ENCODE data around the gene CCNF. TPM values are rescaled to one million over a fixed set of nuclear protein-coding genes. Genes with fewer than 3 reads are reported as not detected.

Gene CCNF
- total and polyA plus RNA-seq, 4 donors: 2.0 to 7.5 (median 2.8) TPM

GRCh38 chr16:2450975-2451381 is 21.7 kb downstream of the CCNF start:
- H3K4me1 ChIP-seq (ENCODE audit: control insufficient read depth in 5 of 5, insufficient read depth in 5 of 5, low read length in 5 of 5): no peaks in the 10 kb centered on the region

GRCh38 chr16:2451851-2452320 is 22.6 kb downstream of the CCNF start:
- Histone ChIP-seq H3K36me3 (ENCODE audit: control insufficient read depth in 4 of 4, insufficient read depth in 4 of 4, low read length in 4 of 4) (peaks cover 0 to 52% (median 20%) of the 10 kb centered on the region in 4 donors), H3K4me1 (ENCODE audit: control insufficient read depth in 5 of 5, insufficient read depth in 5 of 5, low read length in 5 of 5) (no peaks in the 10 kb centered on the region), H3K9ac (ENCODE audit: insufficient read depth in 1 of 2, low read length in 2 of 2) (no peak overlapping the region), H3K9me3 (ENCODE audit: control insufficient read depth in 4 of 4, insufficient read depth in 3 of 4, low read length in 3 of 4) (peaks cover 0 to 2% (median 0%) of the 10 kb centered on the region in 4 donors), H3K27me3 (ENCODE audit: control insufficient read depth in 3 of 3, insufficient read depth in 3 of 3, low read length in 2 of 3) (no peaks in the 10 kb centered on the region), H3K27ac (ENCODE audit: low read depth in 1 of 2, low read length in 1 of 2) (no peak overlapping the region), H3K4me3 (no peak overlapping the region)
- DNase-seq (no peak), ATAC-seq (ENCODE audit: insufficient read depth, low FRiP score) (no peak)
- TF ChIP-seq, protein P1, sequence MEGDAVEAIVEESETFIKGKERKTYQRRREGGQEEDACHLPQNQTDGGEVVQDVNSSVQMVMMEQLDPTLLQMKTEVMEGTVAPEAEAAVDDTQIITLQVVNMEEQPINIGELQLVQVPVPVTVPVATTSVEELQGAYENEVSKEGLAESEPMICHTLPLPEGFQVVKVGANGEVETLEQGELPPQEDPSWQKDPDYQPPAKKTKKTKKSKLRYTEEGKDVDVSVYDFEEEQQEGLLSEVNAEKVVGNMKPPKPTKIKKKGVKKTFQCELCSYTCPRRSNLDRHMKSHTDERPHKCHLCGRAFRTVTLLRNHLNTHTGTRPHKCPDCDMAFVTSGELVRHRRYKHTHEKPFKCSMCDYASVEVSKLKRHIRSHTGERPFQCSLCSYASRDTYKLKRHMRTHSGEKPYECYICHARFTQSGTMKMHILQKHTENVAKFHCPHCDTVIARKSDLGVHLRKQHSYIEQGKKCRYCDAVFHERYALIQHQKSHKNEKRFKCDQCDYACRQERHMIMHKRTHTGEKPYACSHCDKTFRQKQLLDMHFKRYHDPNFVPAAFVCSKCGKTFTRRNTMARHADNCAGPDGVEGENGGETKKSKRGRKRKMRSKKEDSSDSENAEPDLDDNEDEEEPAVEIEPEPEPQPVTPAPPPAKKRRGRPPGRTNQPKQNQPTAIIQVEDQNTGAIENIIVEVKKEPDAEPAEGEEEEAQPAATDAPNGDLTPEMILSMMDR (IDR thresholded peaks at IDR 0.05; ENCODE audit: control extremely low read depth, extremely low read depth): no peak
- WGBS, 2 donors: 97 to 98% methylated on average over 18 of the region's 18 CpGs

More at GRCh38 chr16:2450975-2451381, 21.7 kb downstream of the CCNF start:
- H3K4me3 ChIP-seq: no peak overlapping the region
- WGBS, 2 donors: 95 to 96% methylated on average over 19 of the region's 19 CpGs
- H3K9ac ChIP-seq (ENCODE audit: insufficient read depth in 1 of 2, low read length in 2 of 2): no peak overlapping the region
- TF ChIP-seq, protein P1 (IDR thresholded peaks at IDR 0.05; ENCODE audit: control extremely low read depth, extremely low read depth): no peak
- no peak overlapping the region for H3K27ac ChIP-seq (ENCODE audit: low read depth in 1 of 2, low read length in 1 of 2)
- no peaks in the 10 kb centered on the region for H3K27me3 ChIP-seq (ENCODE audit: control insufficient read depth in 3 of 3, insufficient read depth in 3 of 3, low read length in 2 of 3)
- ATAC-seq (ENCODE audit: insufficient read depth, low FRiP score): no peak
- H3K9me3 ChIP-seq (ENCODE audit: control insufficient read depth in 4 of 4, insufficient read depth in 3 of 4, low read length in 3 of 4): peaks cover 0 to 2% (median 0%) of the 10 kb centered on the region in 4 donors
- no peak for DNase-seq
- peaks cover 0 to 53% (median 27%) of the 10 kb centered on the region in 4 donors for H3K36me3 ChIP-seq (ENCODE audit: control insufficient read depth in 4 of 4, insufficient read depth in 4 of 4, low read length in 4 of 4)

- DNase-seq: no peak
- no peak overlapping the region for H3K27ac ChIP-seq (ENCODE audit: low read depth in 1 of 2, low read length in 1 of 2)
- TF ChIP-seq, protein P1 (IDR thresholded peaks at IDR 0.05; ENCODE audit: control extremely low read depth, extremely low read depth): no peak
- no peak overlapping the region for H3K9ac ChIP-seq (ENCODE audit: insufficient read depth in 1 of 2, low read length in 2 of 2)
- peaks cover 0 to 57% (median 19%) of the 10 kb centered on the region in 4 donors for H3K36me3 ChIP-seq (ENCODE audit: control insufficient read depth in 4 of 4, insufficient read depth in 4 of 4, low read length in 4 of 4)
- no peak overlapping the region for H3K4me3 ChIP-seq
- H3K27me3 ChIP-seq (ENCODE audit: control insufficient read depth in 3 of 3, insufficient read depth in 3 of 3, low read length in 2 of 3): no peaks in the 10 kb centered on the region
- no peaks in the 10 kb centered on the region for H3K4me1 ChIP-seq (ENCODE audit: control insufficient read depth in 5 of 5, insufficient read depth in 5 of 5, low read length in 5 of 5)
- no peak for ATAC-seq (ENCODE audit: insufficient read depth, low FRiP score)
- 96% methylated on average over 8 of the region's 8 CpGs for WGBS, 2 donors
- H3K9me3 ChIP-seq (ENCODE audit: control insufficient read depth in 4 of 4, insufficient read depth in 3 of 4, low read length in 3 of 4): peaks cover 0 to 2% (median 0%) of the 10 kb centered on the region in 4 donors
These were observed 23.4 kb downstream of the CCNF start for GRCh38 chr16:2452650-2453049.
